ENCODE data around the gene FKRP. TPM values are rescaled to one million over a fixed set of nuclear protein-coding genes. Genes with fewer than 3 reads are reported as not detected.

The FKRP gene
- total and polyA plus RNA-seq, 12 donors = 13.0 to 22.8 (median 19.7) TPM

- peaks cover 0 to 11% (median 0%) of the 10 kb centered on the region in 9 donors for H3K4me1 ChIP-seq
- no peak overlapping the region for H3K4me3 ChIP-seq
- H3K36me3 ChIP-seq = peaks cover 0 to 34% (median 15%) of the 10 kb centered on the region in 9 donors
- ATAC-seq = no peak
- H3K9me3 ChIP-seq = no peaks in the 10 kb centered on the region
- intact Hi-C loops (cut with DNase I) = no loop called here
- no peak overlapping the region for H3K27ac ChIP-seq
- no peak for TF ChIP-seq CTCF (IDR thresholded peaks at IDR 0.05)
- DNase-seq = no peak
- WGBS, 2 donors = 83 to 87% methylated on average over 11 to 12 of the region's 12 CpGs
- H3K27me3 ChIP-seq = no peaks in the 10 kb centered on the region
Measured at GRCh38 chr19:46772170-46773017, 26.5 kb downstream of the FKRP start.

DNA sequence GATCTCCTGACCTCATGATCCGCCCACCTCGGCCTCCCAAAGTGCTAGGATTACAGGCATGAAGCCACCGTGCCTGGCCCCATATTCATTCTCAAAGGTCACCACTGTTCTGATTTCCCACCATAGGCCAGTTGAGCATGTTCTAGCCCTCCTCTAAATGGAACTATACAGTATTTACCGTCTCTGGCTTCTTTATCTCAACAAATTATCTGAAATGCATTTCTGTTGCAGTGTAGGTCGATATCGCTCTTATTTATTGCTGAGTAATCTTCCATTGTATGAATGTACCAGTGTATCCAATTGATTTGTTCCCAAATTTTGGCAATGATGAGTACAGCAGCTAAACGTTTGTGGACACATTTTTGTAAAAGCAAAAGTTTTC lies 27.2 kb downstream of the FKRP start:
- ATAC-seq (no peak), DNase-seq (no peak)
- Histone ChIP-seq H3K9me3 (no peaks in the 10 kb centered on the region), H3K36me3 (peaks cover 0 to 37% (median 15%) of the 10 kb centered on the region in 9 donors), H3K4me1 (peaks cover 0 to 11% (median 0%) of the 10 kb centered on the region in 9 donors), H3K27me3 (no peaks in the 10 kb centered on the region), H3K4me3 (no peak overlapping the region), H3K27ac (no peak overlapping the region)
- 79 to 89% methylated on average over 7 of the region's 7 CpGs for WGBS, 2 donors
- intact Hi-C loops (cut with DNase I) = no loop called here
- no peak for TF ChIP-seq CTCF (IDR thresholded peaks at IDR 0.05)

DNA sequence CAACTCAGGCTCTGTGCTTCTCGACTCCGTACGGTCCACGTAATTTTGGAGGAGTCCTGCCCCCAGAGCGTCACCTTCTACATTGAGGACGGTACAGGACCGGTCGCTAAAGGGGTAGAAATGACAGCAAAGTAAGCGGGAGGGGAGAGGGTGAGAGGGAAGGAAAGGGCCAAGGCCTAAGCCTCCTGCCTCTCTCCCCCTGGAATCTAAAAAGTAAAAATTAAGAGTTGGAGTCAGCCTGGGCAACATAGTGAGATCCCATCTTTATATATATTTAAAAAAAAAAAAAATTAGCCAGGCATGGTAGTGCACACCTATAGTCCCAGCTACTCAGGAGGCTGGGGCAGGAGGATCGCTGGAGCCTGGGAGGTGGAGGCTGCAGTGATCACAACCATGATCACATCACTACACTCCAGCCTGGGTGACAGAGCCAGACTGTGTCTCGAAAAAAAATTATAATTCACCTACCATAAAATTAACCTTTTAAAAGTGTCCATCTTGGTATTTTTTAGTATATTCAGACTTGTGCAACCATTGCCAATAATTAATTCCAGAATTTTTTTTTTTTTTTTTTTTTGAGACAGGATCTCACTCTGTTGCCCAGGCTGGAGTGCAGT lies 29.9 kb downstream of the FKRP start:
- intact Hi-C loops (cut with DNase I) = no loop called here
- Histone ChIP-seq H3K27me3 (no peaks in the 10 kb centered on the region), H3K36me3 (peaks cover 0 to 63% (median 17%) of the 10 kb centered on the region in 9 donors), H3K9me3 (no peaks in the 10 kb centered on the region), H3K4me3 (no peak overlapping the region), H3K27ac (no peak overlapping the region), H3K4me1 (peaks cover 0 to 7% (median 0%) of the 10 kb centered on the region in 9 donors)
- DNase-seq (no peak), ATAC-seq (no peak)
- no peak for TF ChIP-seq CTCF (IDR thresholded peaks at IDR 0.05)
- WGBS, 2 donors = 92 to 98% methylated on average over 11 of the region's 11 CpGs

GRCh38 chr19:46776927-46777911 lies 31.4 kb downstream of the FKRP start:
- intact Hi-C loops (cut with DNase I) = no loop called here
- H3K36me3 ChIP-seq = peaks cover 0 to 78% (median 22%) of the 10 kb centered on the region in 9 donors
- 96 to 97% methylated on average over 33 of the region's 33 CpGs for WGBS, 2 donors
- DNase-seq (no peak), ATAC-seq (no peak)
- H3K27me3 ChIP-seq = no peaks in the 10 kb centered on the region
- H3K4me3 ChIP-seq = no peak overlapping the region
- H3K9me3 ChIP-seq = no peaks in the 10 kb centered on the region
- peaks cover 0 to 7% (median 0%) of the 10 kb centered on the region in 9 donors for H3K4me1 ChIP-seq
- TF ChIP-seq CTCF (IDR thresholded peaks at IDR 0.05) = no peak
- no peak overlapping the region for H3K27ac ChIP-seq
